ENCODE data around the gene AKNAD1.
"Not testable (repeated sequence)": the region's sequence is repeated elsewhere in the genome, so short reads cannot be mapped to it uniquely, and the experiment has no call there.

The AKNAD1 gene

GRCh38 chr1:108801101-108801500 is 55.8 kb downstream of the AKNAD1 start:
- TF ChIP-seq, protein P1, sequence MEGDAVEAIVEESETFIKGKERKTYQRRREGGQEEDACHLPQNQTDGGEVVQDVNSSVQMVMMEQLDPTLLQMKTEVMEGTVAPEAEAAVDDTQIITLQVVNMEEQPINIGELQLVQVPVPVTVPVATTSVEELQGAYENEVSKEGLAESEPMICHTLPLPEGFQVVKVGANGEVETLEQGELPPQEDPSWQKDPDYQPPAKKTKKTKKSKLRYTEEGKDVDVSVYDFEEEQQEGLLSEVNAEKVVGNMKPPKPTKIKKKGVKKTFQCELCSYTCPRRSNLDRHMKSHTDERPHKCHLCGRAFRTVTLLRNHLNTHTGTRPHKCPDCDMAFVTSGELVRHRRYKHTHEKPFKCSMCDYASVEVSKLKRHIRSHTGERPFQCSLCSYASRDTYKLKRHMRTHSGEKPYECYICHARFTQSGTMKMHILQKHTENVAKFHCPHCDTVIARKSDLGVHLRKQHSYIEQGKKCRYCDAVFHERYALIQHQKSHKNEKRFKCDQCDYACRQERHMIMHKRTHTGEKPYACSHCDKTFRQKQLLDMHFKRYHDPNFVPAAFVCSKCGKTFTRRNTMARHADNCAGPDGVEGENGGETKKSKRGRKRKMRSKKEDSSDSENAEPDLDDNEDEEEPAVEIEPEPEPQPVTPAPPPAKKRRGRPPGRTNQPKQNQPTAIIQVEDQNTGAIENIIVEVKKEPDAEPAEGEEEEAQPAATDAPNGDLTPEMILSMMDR (IDR thresholded peaks at IDR 0.05; ENCODE audit: low read depth, low read length) = no peak
- no peak for DNase-seq (ENCODE audit: extremely low read depth, low read depth)

DNA sequence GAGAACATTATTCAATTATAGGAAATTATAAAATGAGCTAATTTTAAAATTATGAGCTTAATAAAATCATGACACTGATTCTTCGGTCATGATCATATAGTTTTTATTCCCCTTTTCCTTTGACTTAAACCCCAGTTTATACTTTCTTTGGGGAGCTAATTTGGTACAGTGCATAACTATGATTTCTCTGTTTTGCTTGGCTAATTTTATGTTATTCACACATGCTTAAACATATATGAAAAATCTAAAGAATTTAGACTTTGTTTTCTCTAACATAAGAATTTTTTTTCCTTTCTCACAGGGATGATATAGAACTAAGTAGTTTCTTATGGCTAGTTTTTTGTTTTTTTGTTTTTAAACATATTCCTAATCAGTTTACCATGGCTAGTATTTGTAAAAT is 57.9 kb downstream of the AKNAD1 start:
- no peak for DNase-seq (ENCODE audit: extremely low read depth, low read depth)
- TF ChIP-seq, protein P1 (IDR thresholded peaks at IDR 0.05; ENCODE audit: low read depth, low read length) = no peak

DNA sequence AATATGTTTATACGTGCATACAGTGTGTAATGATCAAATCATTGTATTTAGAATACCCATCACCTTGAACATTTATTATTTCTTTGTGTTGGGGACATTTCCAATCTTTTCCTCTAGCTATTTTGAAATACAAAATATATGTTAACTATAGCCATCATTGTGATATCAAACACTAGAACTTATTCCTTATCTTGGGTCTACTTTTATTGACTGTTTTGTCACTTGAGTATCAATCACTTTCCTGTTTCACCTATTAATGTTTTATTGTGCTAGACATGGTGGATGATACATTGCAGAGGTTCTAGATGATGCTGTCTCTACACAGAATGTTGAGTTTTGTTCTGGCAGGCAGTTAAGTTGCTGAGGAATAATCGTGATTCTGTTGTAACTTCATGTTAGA is 64.5 kb downstream of the AKNAD1 start:
- TF ChIP-seq, protein P1 (IDR thresholded peaks at IDR 0.05; ENCODE audit: low read depth, low read length) = no peak
- DNase-seq (ENCODE audit: extremely low read depth, low read depth) = no peak

DNA sequence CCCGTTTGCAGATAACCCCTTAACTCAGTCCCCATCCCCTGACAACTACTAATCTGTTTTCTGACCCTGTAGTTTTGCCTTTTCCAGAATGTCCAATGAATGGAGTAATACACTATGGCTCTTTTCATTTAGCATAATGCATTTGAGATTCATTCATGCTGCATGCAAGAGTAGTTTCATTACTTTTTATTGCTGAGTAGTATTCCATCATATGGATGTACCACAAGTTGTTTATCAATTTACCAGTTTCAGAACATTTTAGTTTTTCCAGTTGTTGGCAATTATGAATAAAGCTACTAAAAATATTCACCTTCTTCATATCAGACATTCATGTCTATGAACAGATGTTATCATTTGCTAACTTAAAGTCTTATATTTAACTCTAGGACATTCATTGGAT is 65.1 kb downstream of the AKNAD1 start:
- DNase-seq (ENCODE audit: extremely low read depth, low read depth) = no peak
- TF ChIP-seq, protein P1 (IDR thresholded peaks at IDR 0.05; ENCODE audit: low read depth, low read length) = no peak

- TF ChIP-seq, protein P1 (IDR thresholded peaks at IDR 0.05; ENCODE audit: low read depth, low read length) = no peak
- DNase-seq (ENCODE audit: extremely low read depth, low read depth) = no peak
These were observed 71.0 kb downstream of the AKNAD1 start for GRCh38 chr1:108785880-108786279.

DNA sequence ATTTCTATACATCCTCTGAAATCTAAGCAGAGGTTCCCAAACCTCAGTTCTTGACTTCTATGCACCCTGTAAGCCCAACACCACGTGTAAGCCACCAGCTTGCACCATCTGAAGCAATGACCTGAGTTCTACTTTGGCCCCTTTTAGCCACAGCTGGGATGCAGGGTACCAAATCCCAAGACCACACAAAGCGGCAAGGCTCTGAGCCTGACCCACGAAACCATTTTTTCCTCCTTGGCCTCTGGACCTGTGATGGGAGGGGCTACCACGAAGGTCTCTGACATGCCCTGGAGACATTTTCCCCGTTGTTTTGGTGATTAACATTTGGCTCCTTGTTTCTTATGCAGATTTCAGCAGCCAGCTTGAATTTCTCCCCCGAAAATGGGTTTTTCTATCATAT is 71.6 kb downstream of the AKNAD1 start:
- DNase-seq (ENCODE audit: extremely low read depth, low read depth) = no peak
- TF ChIP-seq, protein P1 (IDR thresholded peaks at IDR 0.05; ENCODE audit: low read depth, low read length) = no peak

DNA sequence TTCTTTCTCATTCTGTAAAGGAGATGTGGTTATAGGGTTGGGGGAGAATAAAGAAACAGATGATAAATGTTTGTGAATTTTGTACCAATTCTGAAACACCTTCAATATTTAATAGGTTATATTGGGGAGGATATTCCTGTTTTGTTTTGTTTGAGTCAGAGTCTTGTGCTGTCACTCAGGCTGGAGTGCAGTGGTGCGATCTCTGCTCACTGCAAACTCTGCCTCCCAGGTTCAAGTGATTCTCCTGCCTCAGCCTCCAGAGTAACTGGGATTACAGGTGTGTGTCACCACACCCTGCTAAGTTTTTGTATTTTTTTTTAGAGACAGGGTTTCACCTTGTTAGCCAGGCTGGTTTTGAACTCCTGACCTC is 75.3 kb downstream of the AKNAD1 start:
- not testable (repeated sequence) for DNase-seq (ENCODE audit: extremely low read depth, low read depth)

DNA sequence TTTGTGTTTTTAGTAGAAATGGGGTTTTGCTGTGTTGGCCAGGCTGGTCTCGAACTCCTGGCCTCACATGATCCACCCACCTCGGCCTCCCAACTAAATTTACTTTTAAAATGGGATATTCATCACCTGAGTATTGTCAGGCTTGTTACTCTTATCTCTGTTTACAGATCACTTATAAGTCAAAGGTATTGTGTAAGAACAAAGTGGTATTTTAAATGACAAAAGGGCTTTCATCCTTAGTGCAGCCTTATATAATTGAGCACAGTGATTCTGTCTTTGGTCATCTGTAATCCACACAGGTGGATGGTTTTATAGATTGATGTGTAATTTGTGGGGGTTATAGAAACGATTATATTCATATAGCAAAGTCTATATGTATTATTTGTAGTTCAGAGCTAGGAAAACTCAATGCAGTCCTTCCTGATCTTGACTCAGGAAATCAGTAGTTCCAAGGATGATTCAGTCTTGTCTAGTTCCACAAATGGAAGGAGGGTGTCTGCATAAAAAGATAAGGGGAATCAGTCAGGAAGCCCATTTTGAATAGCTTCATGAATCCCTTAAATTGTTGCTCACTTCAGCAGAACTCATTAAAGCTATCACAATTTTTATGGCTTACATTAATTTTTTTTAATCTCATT is 75.8 kb downstream of the AKNAD1 start:
- TF ChIP-seq, protein P1 (IDR thresholded peaks at IDR 0.05; ENCODE audit: low read depth, low read length) = no peak

More for the DNA sequence above, 75.8 kb downstream of the AKNAD1 start:
- no peak for DNase-seq (ENCODE audit: extremely low read depth, low read depth)
